Ovary (tissue), 3 donors: ENCODE results near the gene NECTIN2.
"Not testable (repeated sequence)": the region's sequence is repeated elsewhere in the genome, so short reads cannot be mapped to it uniquely, and the experiment has no call there.

Experiments used
- POLR2A ChIP-seq: fragments of 450-650 bp; IDR thresholded peaks from one replicate; pipeline ENCODE4 v1.6.1; 2017; ENCODE audit warnings: antibody characterized with exemption, mild to moderate bottlenecking, moderate library complexity
- TF ChIP-seq, protein P1 (sequence below), 3 donors: fragments of 450-650 bp in 2 of 3; fragments of 200-600 bp in 1 of 3; IDR thresholded peaks; one replicate each; pipeline versions ENCODE4 v1.5.1 to v1.8.0; 2016 to 2022; ENCODE audit warnings: antibody characterized with exemption in 3 of 3, mild to moderate bottlenecking in 1 of 3
- donor health status: DM: no; HTN: no; CAD: no.

DNA sequence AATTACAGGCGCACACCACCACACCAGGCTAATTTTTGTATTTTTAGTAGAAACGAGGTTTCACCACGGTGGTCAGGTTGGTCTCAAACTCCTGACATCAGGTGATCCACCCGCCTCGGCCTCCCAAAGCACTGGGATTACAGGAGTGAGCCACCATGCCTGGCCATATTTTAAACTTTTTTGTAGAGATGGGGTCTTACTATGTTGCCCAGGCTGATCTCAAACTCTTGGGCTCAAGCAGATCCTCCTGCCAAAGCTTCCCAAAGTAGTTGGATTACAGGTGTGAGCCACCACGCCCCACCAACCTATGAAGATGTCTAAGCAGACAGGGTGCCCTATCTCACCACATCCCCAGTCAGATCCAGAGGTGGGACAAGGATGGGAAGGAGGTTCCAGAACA is 65.8 kb downstream of the NECTIN2 start:
- TF ChIP-seq, protein P1, sequence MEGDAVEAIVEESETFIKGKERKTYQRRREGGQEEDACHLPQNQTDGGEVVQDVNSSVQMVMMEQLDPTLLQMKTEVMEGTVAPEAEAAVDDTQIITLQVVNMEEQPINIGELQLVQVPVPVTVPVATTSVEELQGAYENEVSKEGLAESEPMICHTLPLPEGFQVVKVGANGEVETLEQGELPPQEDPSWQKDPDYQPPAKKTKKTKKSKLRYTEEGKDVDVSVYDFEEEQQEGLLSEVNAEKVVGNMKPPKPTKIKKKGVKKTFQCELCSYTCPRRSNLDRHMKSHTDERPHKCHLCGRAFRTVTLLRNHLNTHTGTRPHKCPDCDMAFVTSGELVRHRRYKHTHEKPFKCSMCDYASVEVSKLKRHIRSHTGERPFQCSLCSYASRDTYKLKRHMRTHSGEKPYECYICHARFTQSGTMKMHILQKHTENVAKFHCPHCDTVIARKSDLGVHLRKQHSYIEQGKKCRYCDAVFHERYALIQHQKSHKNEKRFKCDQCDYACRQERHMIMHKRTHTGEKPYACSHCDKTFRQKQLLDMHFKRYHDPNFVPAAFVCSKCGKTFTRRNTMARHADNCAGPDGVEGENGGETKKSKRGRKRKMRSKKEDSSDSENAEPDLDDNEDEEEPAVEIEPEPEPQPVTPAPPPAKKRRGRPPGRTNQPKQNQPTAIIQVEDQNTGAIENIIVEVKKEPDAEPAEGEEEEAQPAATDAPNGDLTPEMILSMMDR (IDR thresholded peaks at IDR 0.05): not testable (repeated sequence)
- not testable (repeated sequence) for TF ChIP-seq POLR2A
